COLO829 (cell line): ENCODE results near the gene CABP4.

Experiments used
- DNase-seq: peaks from one replicate; pipeline ENCODE4 v3.0.0; 2012; ENCODE audit warnings: low spot score

The CABP4 gene

GRCh38 chr11:67455054-67455453 lies at the start of gene CABP4:
Gene CABP4, plus strand, starts transcription at chr11:67455354. Its CDS starts 70 bp downstream, at chr11:67455424.
- no peak for DNase-seq

- DNase-seq, result no peak
Observed at GRCh38 chr11:67405688-67406339, 49.3 kb upstream of the CABP4 start.

- DNase-seq, result no peak
Observed at GRCh38 chr11:67406420-67406968, 48.7 kb upstream of the CABP4 start.

- no peak for DNase-seq
Observed at GRCh38 chr11:67406969-67407687, 48.0 kb upstream of the CABP4 start.

- DNase-seq, result no peak
Observed at GRCh38 chr11:67407688-67408163, 47.4 kb upstream of the CABP4 start.

- DNase-seq, result no peak
Observed at GRCh38 chr11:67408437-67409200, 46.5 kb upstream of the CABP4 start.

GRCh38 chr11:67409261-67409666 lies 45.9 kb upstream of the CABP4 start:
- DNase-seq, result no peak

GRCh38 chr11:67409781-67410368 lies 45.3 kb upstream of the CABP4 start:
- no peak for DNase-seq

- DNase-seq, result peak; percentile 42
Observed at GRCh38 chr11:67410369-67410831, 44.8 kb upstream of the CABP4 start.

GRCh38 chr11:67410984-67411784 lies 44.0 kb upstream of the CABP4 start:
- no peak for DNase-seq

- no peak for DNase-seq
Observed at GRCh38 chr11:67411785-67412152, 43.4 kb upstream of the CABP4 start.

- DNase-seq, result no peak
Observed at GRCh38 chr11:67412495-67413179, 42.5 kb upstream of the CABP4 start.

- no peak for DNase-seq
Observed at GRCh38 chr11:67413266-67413849, 41.8 kb upstream of the CABP4 start.

- DNase-seq, result no peak
Observed at GRCh38 chr11:67415501-67416304, 39.5 kb upstream of the CABP4 start, which contains the start of gene CARNS1. Gene CARNS1, plus strand, starts transcription at chr11:67415678. Its CDS starts 522 bp downstream, at chr11:67416200.

GRCh38 chr11:67416416-67417335 lies 38.5 kb upstream of the CABP4 start:
- DNase-seq, result no peak

GRCh38 chr11:67417425-67417824 lies 37.7 kb upstream of the CABP4 start:
- DNase-seq, result no peak

GRCh38 chr11:67418476-67419281 lies 36.5 kb upstream of the CABP4 start:
- DNase-seq, result no peak
